ENCODE data around the gene CRABP1. TPM values are rescaled to one million over a fixed set of nuclear protein-coding genes. Genes with fewer than 3 reads are reported as not detected.

The CRABP1 gene
- total and polyA plus RNA-seq, 4 experiments from 2014 or later, result not detected

- CTCF ChIA-PET (ENCODE audit: partially characterized antibody), result no interaction called here
- POLR2A ChIA-PET (ENCODE audit: partially characterized antibody), result no interaction called here
- H3K27ac Mint-ChIP-seq, result no peak overlapping the region
Measured at GRCh38 chr15:78317145-78317836, 22.9 kb upstream of the CRABP1 start.

GRCh38 chr15:78319588-78319987 lies 20.6 kb upstream of the CRABP1 start:
- Mint-ChIP-seq H3K9me3 (no peaks in the 10 kb centered on the region), H3K27me3 (no peaks in the 10 kb centered on the region), H3K4me1 (no peaks in the 10 kb centered on the region), H3K27ac (no peak overlapping the region), H3K36me3 (no peaks in the 10 kb centered on the region), H3K4me3 (no peak overlapping the region)
- H3K4me3 ChIP-seq (ENCODE audit: low read length in 2 of 2), result no peak overlapping the region
- intact Hi-C loops (cut with micrococcal nuclease), result no loop called here
- no peak for DNase-seq
- ChIA-PET CTCF (ENCODE audit: partially characterized antibody) (no interaction called here), POLR2A (ENCODE audit: partially characterized antibody) (no interaction called here)
- H3K27ac ChIP-seq (ENCODE audit: low read depth, low read length), result no peak overlapping the region
- H3K27me3 ChIP-seq (ENCODE audit: insufficient read depth, low read length), result no peaks in the 10 kb centered on the region
- no peaks in the 10 kb centered on the region for H3K9me3 ChIP-seq (ENCODE audit: control insufficient read depth in 1 of 2, low read length in 2 of 2)
- no peaks in the 10 kb centered on the region for H3K36me3 ChIP-seq (ENCODE audit: insufficient read depth, low read length)
- no peaks in the 10 kb centered on the region for H3K4me1 ChIP-seq (ENCODE audit: insufficient read depth, low read length)

More at GRCh38 chr15:78317145-78317836, 22.9 kb upstream of the CRABP1 start:
- Mint-ChIP-seq H3K36me3 (no peaks in the 10 kb centered on the region), H3K4me3 (no peak overlapping the region), H3K9me3 (no peaks in the 10 kb centered on the region), H3K4me1 (no peaks in the 10 kb centered on the region), H3K27me3 (peaks cover 2 to 8% of the 10 kb centered on the region in 2 donors)
- H3K27me3 ChIP-seq (ENCODE audit: insufficient read depth, low read length), result no peaks in the 10 kb centered on the region
- no peaks in the 10 kb centered on the region for H3K36me3 ChIP-seq (ENCODE audit: insufficient read depth, low read length)
- no peaks in the 10 kb centered on the region for H3K9me3 ChIP-seq (ENCODE audit: control insufficient read depth in 1 of 2, low read length in 2 of 2)
- no peaks in the 10 kb centered on the region for H3K4me1 ChIP-seq (ENCODE audit: insufficient read depth, low read length)
- H3K27ac ChIP-seq (ENCODE audit: low read depth, low read length), result no peak overlapping the region
- no peak overlapping the region for H3K4me3 ChIP-seq (ENCODE audit: low read length in 2 of 2)
- intact Hi-C loops (cut with micrococcal nuclease), result no loop called here
- DNase-seq, result no peak

GRCh38 chr15:78320183-78320582 lies 20.0 kb upstream of the CRABP1 start:
- Histone ChIP-seq H3K4me3 (ENCODE audit: low read length in 2 of 2) (no peak overlapping the region), H3K27me3 (ENCODE audit: insufficient read depth, low read length) (no peaks in the 10 kb centered on the region), H3K4me1 (ENCODE audit: insufficient read depth, low read length) (no peaks in the 10 kb centered on the region), H3K9me3 (ENCODE audit: control insufficient read depth in 1 of 2, low read length in 2 of 2) (no peaks in the 10 kb centered on the region), H3K27ac (ENCODE audit: low read depth, low read length) (no peak overlapping the region), H3K36me3 (ENCODE audit: insufficient read depth, low read length) (no peaks in the 10 kb centered on the region)
- DNase-seq, result no peak
- Mint-ChIP-seq H3K27ac (no peak overlapping the region), H3K4me1 (no peaks in the 10 kb centered on the region), H3K27me3 (no peaks in the 10 kb centered on the region), H3K9me3 (no peaks in the 10 kb centered on the region), H3K4me3 (no peak overlapping the region), H3K36me3 (no peaks in the 10 kb centered on the region)
- intact Hi-C loops (cut with micrococcal nuclease), result no loop called here
- ChIA-PET POLR2A (ENCODE audit: partially characterized antibody) (no interaction called here), CTCF (ENCODE audit: partially characterized antibody) (no interaction called here)

- no peaks in the 10 kb centered on the region for H3K27me3 Mint-ChIP-seq
- CTCF ChIA-PET (ENCODE audit: partially characterized antibody), result no interaction called here
Measured at GRCh38 chr15:78321041-78321570, 19.0 kb upstream of the CRABP1 start.

GRCh38 chr15:78321786-78322185 lies 18.4 kb upstream of the CRABP1 start:
- H3K36me3 ChIP-seq (ENCODE audit: insufficient read depth, low read length), result no peaks in the 10 kb centered on the region
- no peaks in the 10 kb centered on the region for H3K9me3 ChIP-seq (ENCODE audit: control insufficient read depth in 1 of 2, low read length in 2 of 2)
- H3K27me3 ChIP-seq (ENCODE audit: insufficient read depth, low read length), result no peaks in the 10 kb centered on the region
- H3K36me3 Mint-ChIP-seq, result no peaks in the 10 kb centered on the region
- no peak overlapping the region for H3K27ac Mint-ChIP-seq
- no peaks in the 10 kb centered on the region for H3K9me3 Mint-ChIP-seq
- POLR2A ChIA-PET (ENCODE audit: partially characterized antibody), result no interaction called here
- no peak overlapping the region for H3K27ac ChIP-seq (ENCODE audit: low read depth, low read length)
- CTCF ChIA-PET (ENCODE audit: partially characterized antibody), result no interaction called here
- no peaks in the 10 kb centered on the region for H3K27me3 Mint-ChIP-seq
- no peaks in the 10 kb centered on the region for H3K4me1 ChIP-seq (ENCODE audit: insufficient read depth, low read length)
- no peak overlapping the region for H3K4me3 ChIP-seq (ENCODE audit: low read length in 2 of 2)
- intact Hi-C loops (cut with micrococcal nuclease), result no loop called here
- no peaks in the 10 kb centered on the region for H3K4me1 Mint-ChIP-seq
- no peak overlapping the region for H3K4me3 Mint-ChIP-seq
- DNase-seq, result no peak

More at GRCh38 chr15:78321041-78321570, 19.0 kb upstream of the CRABP1 start:
- no peak for DNase-seq
- Mint-ChIP-seq H3K9me3 (no peaks in the 10 kb centered on the region), H3K4me3 (no peak overlapping the region), H3K27ac (no peak overlapping the region), H3K36me3 (no peaks in the 10 kb centered on the region), H3K4me1 (no peaks in the 10 kb centered on the region)
- Histone ChIP-seq H3K27ac (ENCODE audit: low read depth, low read length) (no peak overlapping the region), H3K4me3 (ENCODE audit: low read length in 2 of 2) (no peak overlapping the region), H3K4me1 (ENCODE audit: insufficient read depth, low read length) (no peaks in the 10 kb centered on the region), H3K9me3 (ENCODE audit: control insufficient read depth in 1 of 2, low read length in 2 of 2) (no peaks in the 10 kb centered on the region), H3K27me3 (ENCODE audit: insufficient read depth, low read length) (no peaks in the 10 kb centered on the region), H3K36me3 (ENCODE audit: insufficient read depth, low read length) (no peaks in the 10 kb centered on the region)
- POLR2A ChIA-PET (ENCODE audit: partially characterized antibody), result no interaction called here
- intact Hi-C loops (cut with micrococcal nuclease), result no loop called here

- no peak overlapping the region for H3K4me3 Mint-ChIP-seq
- intact Hi-C loops (cut with micrococcal nuclease), result no loop called here
- no peaks in the 10 kb centered on the region for H3K9me3 ChIP-seq (ENCODE audit: control insufficient read depth in 1 of 2, low read length in 2 of 2)
- H3K27me3 Mint-ChIP-seq, result no peaks in the 10 kb centered on the region
- no peaks in the 10 kb centered on the region for H3K27me3 ChIP-seq (ENCODE audit: insufficient read depth, low read length)
- no peaks in the 10 kb centered on the region for H3K9me3 Mint-ChIP-seq
- H3K27ac ChIP-seq (ENCODE audit: low read depth, low read length), result no peak overlapping the region
- no peak overlapping the region for H3K4me3 ChIP-seq (ENCODE audit: low read length in 2 of 2)
- no peak overlapping the region for H3K27ac Mint-ChIP-seq
- CTCF ChIA-PET (ENCODE audit: partially characterized antibody), result no interaction called here
- H3K4me1 ChIP-seq (ENCODE audit: insufficient read depth, low read length), result no peaks in the 10 kb centered on the region
- no peaks in the 10 kb centered on the region for H3K36me3 ChIP-seq (ENCODE audit: insufficient read depth, low read length)
- POLR2A ChIA-PET (ENCODE audit: partially characterized antibody), result no interaction called here
- no peak for DNase-seq
- no peaks in the 10 kb centered on the region for H3K4me1 Mint-ChIP-seq
- no peaks in the 10 kb centered on the region for H3K36me3 Mint-ChIP-seq
Measured at GRCh38 chr15:78322243-78322642, 17.9 kb upstream of the CRABP1 start.

- no peak for DNase-seq
- intact Hi-C loops (cut with micrococcal nuclease), result no loop called here
- H3K4me1 ChIP-seq (ENCODE audit: insufficient read depth, low read length), result no peaks in the 10 kb centered on the region
Measured at GRCh38 chr15:78322724-78323521, 17.2 kb upstream of the CRABP1 start.

More at GRCh38 chr15:78322724-78323521, 17.2 kb upstream of the CRABP1 start:
- H3K9me3 Mint-ChIP-seq, result no peaks in the 10 kb centered on the region
- H3K4me3 Mint-ChIP-seq, result no peak overlapping the region
- ChIA-PET POLR2A (ENCODE audit: partially characterized antibody) (no interaction called here), CTCF (ENCODE audit: partially characterized antibody) (no interaction called here)
- no peaks in the 10 kb centered on the region for H3K4me1 Mint-ChIP-seq
- Histone ChIP-seq H3K27me3 (ENCODE audit: insufficient read depth, low read length) (no peaks in the 10 kb centered on the region), H3K36me3 (ENCODE audit: insufficient read depth, low read length) (no peaks in the 10 kb centered on the region), H3K4me3 (ENCODE audit: low read length in 2 of 2) (no peak overlapping the region), H3K27ac (ENCODE audit: low read depth, low read length) (no peak overlapping the region), H3K9me3 (ENCODE audit: control insufficient read depth in 1 of 2, low read length in 2 of 2) (no peaks in the 10 kb centered on the region)
- H3K27ac Mint-ChIP-seq, result no peak overlapping the region
- H3K36me3 Mint-ChIP-seq, result no peaks in the 10 kb centered on the region
- H3K27me3 Mint-ChIP-seq, result no peaks in the 10 kb centered on the region
